Measurements from ENCODE around the gene KCNJ12.
"Not testable (repeated sequence)": the region's sequence is repeated elsewhere in the genome, so short reads cannot be mapped to it uniquely, and the experiment has no call there.

KCNJ12 gene

GRCh38 chr17:21453144-21453898 lies 77.2 kb downstream of the KCNJ12 start:
- H3K27me3 Mint-ChIP-seq, result peaks cover 8% of the 10 kb centered on the region
- H3K9me3 Mint-ChIP-seq, result no peaks in the 10 kb centered on the region
- H3K4me3 Mint-ChIP-seq, result peak overlapping the region; percentile 19
- H3K27ac Mint-ChIP-seq, result no peak overlapping the region
- H3K36me3 Mint-ChIP-seq, result no peaks in the 10 kb centered on the region
- peaks cover 18% of the 10 kb centered on the region for H3K4me1 Mint-ChIP-seq

DNA sequence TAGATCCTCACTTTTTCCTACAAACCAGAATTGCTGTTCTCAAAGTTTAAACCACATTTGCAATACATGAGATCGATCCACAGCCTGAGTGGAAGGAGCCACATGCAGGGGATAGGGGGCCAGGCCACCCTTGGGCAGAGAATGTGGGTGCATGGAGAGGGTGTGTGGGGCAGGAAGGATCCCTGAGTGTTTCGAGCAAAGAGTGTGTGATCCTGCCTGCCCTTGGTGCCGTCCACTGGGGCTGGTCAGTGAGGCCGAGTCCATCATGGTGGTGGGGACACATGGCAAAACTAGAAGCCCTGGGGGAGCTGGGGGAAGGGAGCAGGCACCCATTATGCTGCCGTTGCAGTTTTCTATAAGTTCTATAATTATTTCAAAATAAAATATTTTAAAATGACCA lies 77.8 kb downstream of the KCNJ12 start:
- not testable (repeated sequence) for H3K4me3 Mint-ChIP-seq, H3K27ac Mint-ChIP-seq, H3K27me3 Mint-ChIP-seq, H3K9me3 Mint-ChIP-seq, H3K36me3 Mint-ChIP-seq
- H3K4me1 Mint-ChIP-seq, result peaks cover 18% of the 10 kb centered on the region

DNA sequence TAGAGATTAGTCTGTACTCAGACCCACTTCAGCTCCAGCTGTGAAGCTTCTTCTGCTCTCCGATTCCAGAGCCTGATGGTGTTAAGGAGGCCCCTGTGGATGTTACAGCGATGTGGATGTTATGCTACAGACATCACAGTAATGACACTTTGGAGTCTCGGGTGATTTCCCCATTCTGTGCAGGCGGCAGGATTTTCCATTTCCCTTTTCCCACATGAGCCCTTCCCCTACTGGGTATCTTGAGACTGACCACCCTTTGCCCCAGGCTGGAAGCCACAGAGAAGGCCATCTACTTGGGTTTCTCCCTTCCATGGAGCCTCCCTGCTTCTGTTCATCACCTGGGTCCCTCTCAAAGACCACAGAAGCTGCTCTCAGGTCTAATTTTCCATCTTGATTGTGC lies 78.3 kb downstream of the KCNJ12 start:
- Mint-ChIP-seq H3K9me3 (no peaks in the 10 kb centered on the region), H3K27me3 (peaks cover 5% of the 10 kb centered on the region), H3K4me1 (peaks cover 18% of the 10 kb centered on the region), H3K4me3 (no peak overlapping the region), H3K36me3 (no peaks in the 10 kb centered on the region), H3K27ac (no peak overlapping the region)

DNA sequence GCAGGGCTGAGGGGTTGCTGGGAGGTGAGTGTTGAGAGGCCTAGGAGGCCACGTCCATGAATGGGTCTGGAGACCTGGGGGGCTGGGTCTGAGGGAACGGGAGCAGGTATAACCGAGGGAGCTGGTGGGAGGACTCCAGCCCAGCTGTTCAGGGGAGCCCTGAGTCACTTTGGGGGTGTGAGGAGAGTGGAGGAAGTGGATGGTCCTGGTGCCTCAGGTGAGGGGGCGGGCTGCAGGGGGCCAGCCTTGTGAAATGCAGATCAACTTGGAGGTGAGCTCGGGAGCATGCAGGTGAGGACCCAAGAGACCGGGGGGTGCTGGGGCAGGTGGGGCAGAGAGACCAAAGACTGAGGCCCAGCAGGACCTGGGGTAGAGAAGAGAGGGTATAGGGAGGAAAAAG lies 79.6 kb downstream of the KCNJ12 start:
- no peak overlapping the region for H3K27ac Mint-ChIP-seq
- peaks cover 18% of the 10 kb centered on the region for H3K4me1 Mint-ChIP-seq
- H3K27me3 Mint-ChIP-seq, result peaks cover 1% of the 10 kb centered on the region
- H3K9me3 Mint-ChIP-seq, result no peaks in the 10 kb centered on the region
- H3K36me3 Mint-ChIP-seq, result no peaks in the 10 kb centered on the region
- H3K4me3 Mint-ChIP-seq, result no peak overlapping the region

- not testable (repeated sequence) for H3K4me3 Mint-ChIP-seq, H3K9me3 Mint-ChIP-seq, H3K27me3 Mint-ChIP-seq, H3K36me3 Mint-ChIP-seq, H3K27ac Mint-ChIP-seq
- peaks cover 18% of the 10 kb centered on the region for H3K4me1 Mint-ChIP-seq
Observed at GRCh38 chr17:21456449-21456848, 80.3 kb downstream of the KCNJ12 start.

- H3K27me3 Mint-ChIP-seq, result peaks cover 1% of the 10 kb centered on the region
- no peak overlapping the region for H3K4me3 Mint-ChIP-seq
- H3K36me3 Mint-ChIP-seq, result no peaks in the 10 kb centered on the region
- H3K27ac Mint-ChIP-seq, result no peak overlapping the region
- peaks cover 15% of the 10 kb centered on the region for H3K4me1 Mint-ChIP-seq
- no peaks in the 10 kb centered on the region for H3K9me3 Mint-ChIP-seq
Observed at GRCh38 chr17:21457051-21458026, 81.2 kb downstream of the KCNJ12 start.

- peaks cover 1% of the 10 kb centered on the region for H3K27me3 Mint-ChIP-seq
- H3K4me1 Mint-ChIP-seq, result peaks cover 16% of the 10 kb centered on the region
- no peaks in the 10 kb centered on the region for H3K9me3 Mint-ChIP-seq
- no peak overlapping the region for H3K27ac Mint-ChIP-seq
- H3K36me3 Mint-ChIP-seq, result no peaks in the 10 kb centered on the region
- H3K4me3 Mint-ChIP-seq, result no peak overlapping the region
Observed at GRCh38 chr17:21458054-21458453, 81.9 kb downstream of the KCNJ12 start.

DNA sequence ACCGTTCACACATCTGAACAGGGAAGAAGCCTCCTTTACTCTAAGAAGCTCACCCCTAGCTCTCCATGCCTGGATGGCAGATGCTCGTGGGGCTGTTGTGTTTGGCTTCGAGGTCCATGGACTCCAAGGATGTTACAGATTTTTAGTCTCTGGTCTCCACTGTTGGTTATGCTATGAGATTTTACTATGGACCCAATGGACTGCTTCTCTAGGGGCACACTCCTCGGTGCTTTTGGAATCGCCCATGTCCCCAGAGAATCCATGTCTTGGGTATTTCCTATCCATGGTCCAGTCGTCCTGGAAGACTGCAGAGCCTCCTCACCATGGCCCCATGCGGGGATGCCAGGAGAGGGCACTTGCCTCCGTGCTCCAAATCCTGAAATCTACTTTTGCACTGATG lies 83.4 kb downstream of the KCNJ12 start:
- peaks cover 27% of the 10 kb centered on the region for H3K4me1 Mint-ChIP-seq
- no peaks in the 10 kb centered on the region for H3K36me3 Mint-ChIP-seq
- H3K4me3 Mint-ChIP-seq, result no peak overlapping the region
- H3K27ac Mint-ChIP-seq, result no peak overlapping the region
- H3K27me3 Mint-ChIP-seq, result peaks cover 3% of the 10 kb centered on the region
- H3K9me3 Mint-ChIP-seq, result no peaks in the 10 kb centered on the region

GRCh38 chr17:21460358-21460757 lies 84.2 kb downstream of the KCNJ12 start:
- peaks cover 27% of the 10 kb centered on the region for H3K4me1 Mint-ChIP-seq
- peaks cover 3% of the 10 kb centered on the region for H3K27me3 Mint-ChIP-seq
- no peak overlapping the region for H3K4me3 Mint-ChIP-seq
- no peaks in the 10 kb centered on the region for H3K36me3 Mint-ChIP-seq
- H3K27ac Mint-ChIP-seq, result no peak overlapping the region
- no peaks in the 10 kb centered on the region for H3K9me3 Mint-ChIP-seq

DNA sequence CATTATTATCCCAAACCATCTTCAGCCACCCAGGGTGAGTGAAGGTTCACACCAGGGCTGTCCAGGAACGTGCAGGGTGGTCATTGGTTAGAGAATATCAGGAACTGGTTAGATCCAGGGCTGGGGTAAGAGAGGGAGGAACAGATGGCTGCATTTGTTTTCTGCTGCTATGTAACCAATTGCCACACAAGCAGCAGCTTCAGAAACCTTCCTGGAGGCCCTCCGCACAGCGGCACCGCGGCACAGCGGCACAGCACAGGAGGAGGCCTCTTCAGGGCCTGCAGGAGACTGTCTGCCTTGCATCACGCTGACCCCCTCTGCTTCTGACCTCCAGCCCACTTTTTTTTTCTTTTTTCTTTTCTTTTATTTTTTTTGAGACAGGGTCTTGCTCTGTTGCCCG lies 86.1 kb downstream of the KCNJ12 start:
- peaks cover 18% of the 10 kb centered on the region for H3K4me1 Mint-ChIP-seq
- no peak overlapping the region for H3K27ac Mint-ChIP-seq
- H3K4me3 Mint-ChIP-seq, result no peak overlapping the region
- H3K27me3 Mint-ChIP-seq, result peaks cover 3% of the 10 kb centered on the region
- H3K9me3 Mint-ChIP-seq, result no peaks in the 10 kb centered on the region
- H3K36me3 Mint-ChIP-seq, result no peaks in the 10 kb centered on the region

DNA sequence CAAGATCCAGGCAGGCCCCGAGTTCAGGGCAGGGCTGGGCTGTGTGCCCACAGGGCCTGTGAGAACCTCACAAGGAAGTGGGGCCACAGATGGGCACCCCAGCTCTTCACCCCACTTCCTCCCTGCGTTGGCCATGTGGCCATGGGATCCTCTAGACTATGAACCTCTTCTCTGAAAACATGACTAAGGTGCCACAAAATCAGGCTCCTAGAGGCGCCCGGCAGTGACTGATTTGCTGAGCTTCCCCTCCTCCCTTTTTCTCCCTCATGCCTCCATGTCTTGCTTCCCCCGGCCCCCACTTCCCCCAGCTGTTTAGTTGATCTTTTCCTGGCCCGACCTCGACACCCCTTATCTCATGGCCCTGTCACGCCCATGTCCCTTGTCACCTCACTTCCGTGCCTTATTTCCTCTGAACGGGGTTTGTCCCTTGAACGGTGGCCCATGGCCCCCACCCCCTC lies 87.1 kb downstream of the KCNJ12 start:
- H3K36me3 Mint-ChIP-seq, result no peaks in the 10 kb centered on the region
- no peak overlapping the region for H3K4me3 Mint-ChIP-seq
- peaks cover 15% of the 10 kb centered on the region for H3K4me1 Mint-ChIP-seq
- peaks cover 3% of the 10 kb centered on the region for H3K27me3 Mint-ChIP-seq
- H3K9me3 Mint-ChIP-seq, result no peaks in the 10 kb centered on the region
- H3K27ac Mint-ChIP-seq, result no peak overlapping the region

- H3K27ac Mint-ChIP-seq, result no peak overlapping the region
- H3K9me3 Mint-ChIP-seq, result no peaks in the 10 kb centered on the region
- peaks cover 15% of the 10 kb centered on the region for H3K4me1 Mint-ChIP-seq
- no peak overlapping the region for H3K4me3 Mint-ChIP-seq
- peaks cover 3% of the 10 kb centered on the region for H3K27me3 Mint-ChIP-seq
- H3K36me3 Mint-ChIP-seq, result no peaks in the 10 kb centered on the region
Observed at GRCh38 chr17:21463779-21464407, 87.7 kb downstream of the KCNJ12 start.

GRCh38 chr17:21464611-21465021 lies 88.5 kb downstream of the KCNJ12 start:
- no peak overlapping the region for H3K4me3 Mint-ChIP-seq
- H3K36me3 Mint-ChIP-seq, result no peaks in the 10 kb centered on the region
- no peaks in the 10 kb centered on the region for H3K9me3 Mint-ChIP-seq
- peaks cover 3% of the 10 kb centered on the region for H3K27me3 Mint-ChIP-seq
- H3K27ac Mint-ChIP-seq, result no peak overlapping the region
- H3K4me1 Mint-ChIP-seq, result peaks cover 15% of the 10 kb centered on the region

DNA sequence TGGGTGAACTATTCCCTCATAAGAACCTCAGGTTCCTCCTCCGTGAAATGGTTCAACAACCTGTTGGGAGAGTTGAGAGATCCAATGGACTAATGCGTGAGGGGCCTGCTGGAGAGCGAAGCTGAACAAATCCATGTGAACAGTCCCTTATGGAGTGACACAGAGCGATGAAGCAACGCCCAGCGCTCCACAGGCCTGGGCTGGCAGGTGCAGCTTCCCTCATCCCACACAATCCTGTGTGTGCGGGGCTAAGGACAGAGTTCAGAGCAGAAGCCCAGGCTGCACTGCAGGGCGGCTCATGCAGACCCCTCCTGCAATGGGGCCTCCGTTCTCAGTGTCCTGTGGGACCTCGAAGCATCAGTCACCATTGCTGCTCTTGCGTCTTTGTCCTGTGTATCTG lies 90.4 kb downstream of the KCNJ12 start:
- Mint-ChIP-seq H3K9me3 (no peaks in the 10 kb centered on the region), H3K27ac (no peak overlapping the region), H3K4me1 (peaks cover 15% of the 10 kb centered on the region), H3K4me3 (no peak overlapping the region), H3K36me3 (no peaks in the 10 kb centered on the region), H3K27me3 (peaks cover 3% of the 10 kb centered on the region)

DNA sequence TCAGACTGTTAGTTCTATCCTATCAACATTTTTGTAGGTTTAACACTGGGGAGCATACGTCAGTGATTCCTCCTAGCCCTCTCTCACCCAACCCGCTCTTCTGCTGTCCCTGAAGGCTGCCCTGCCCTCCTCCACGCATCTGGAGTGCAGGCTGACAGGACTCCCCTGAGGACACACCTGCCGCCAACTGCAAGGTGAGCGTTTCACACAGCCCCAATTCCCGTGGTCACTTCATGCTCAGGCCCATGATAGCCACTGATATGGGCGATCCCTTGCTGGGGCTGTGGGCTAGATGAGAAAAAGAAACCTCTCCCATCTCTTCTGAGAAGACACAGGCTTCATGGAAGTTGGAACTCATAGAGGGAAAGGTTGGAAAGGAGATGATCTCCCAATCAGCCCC lies 91.0 kb downstream of the KCNJ12 start:
- no peak overlapping the region for H3K27ac Mint-ChIP-seq
- H3K27me3 Mint-ChIP-seq, result peaks cover 2% of the 10 kb centered on the region
- H3K36me3 Mint-ChIP-seq, result no peaks in the 10 kb centered on the region
- H3K4me3 Mint-ChIP-seq, result no peak overlapping the region
- peaks cover 15% of the 10 kb centered on the region for H3K4me1 Mint-ChIP-seq
- H3K9me3 Mint-ChIP-seq, result no peaks in the 10 kb centered on the region

Measured in activated naive CD4-positive, alpha-beta T cell treated with anti-CD3 and anti-CD28 coated beads, Interleukin-2, amount 50 U/mL, for 24 hours (primary cell).